Smooth muscle cell (in vitro differentiated cells): ENCODE results near the gene RASGRP3. TPM values are rescaled to one million over a fixed set of nuclear protein-coding genes. Genes with fewer than 3 reads are reported as not detected.

Source experiments
- DNase-seq: peaks from one replicate; lab custom pipeline; 2025; ENCODE audit not compliant: unreplicated experiment; lab: John Stamatoyannopoulos, UW
- H2AFZ ChIP-seq: fragments of 200-600 bp; sonication (generic); 2 replicates; pipeline ENCODE4 v1.6.0; 2016; ENCODE audit warnings: antibody characterized with exemption, low read depth, mild to moderate bottlenecking
- H3F3A ChIP-seq: fragments of 200-600 bp; sonication (generic); 2 replicates; pipeline ENCODE4 v1.6.0; 2017; ENCODE audit warnings: antibody characterized with exemption, low read depth
- H3K27ac ChIP-seq: fragments of 200-600 bp; sonication (generic); 2 replicates; pipeline ENCODE4 v1.5.1; 2016; ENCODE audit warnings: low read depth, mild to moderate bottlenecking
- H3K27me3 ChIP-seq: fragments of 200-600 bp; sonication (generic); 2 replicates; pipeline ENCODE4 v1.6.1; 2016; ENCODE audit warnings: low read depth, mild to moderate bottlenecking
- H3K36me3 ChIP-seq: fragments of 200-600 bp; sonication (generic); 2 replicates; pipeline ENCODE4 v1.5.1; 2016; ENCODE audit warnings: low read depth
- H3K4me1 ChIP-seq: fragments of 200-600 bp; sonication (generic); 2 replicates; pipeline ENCODE4 v1.5.1; 2016; ENCODE audit warnings: low read depth
- H3K4me2 ChIP-seq: fragments of 200-600 bp; sonication (generic); 2 replicates; pipeline ENCODE4 v1.6.0; 2016; ENCODE audit warnings: mild to moderate bottlenecking
- H3K4me3 ChIP-seq: fragments of 200-600 bp; sonication (generic); 2 replicates; pipeline ENCODE4 v1.5.1; 2016; ENCODE audit warnings: mild to moderate bottlenecking
- H3K79me2 ChIP-seq: fragments of 200-600 bp; sonication (generic); 2 replicates; pipeline ENCODE4 v1.6.0; 2016; ENCODE audit warnings: low read depth, mild to moderate bottlenecking
- H3K9ac ChIP-seq: fragments of 200-600 bp; sonication (generic); 2 replicates; pipeline ENCODE4 v1.6.0; 2016; ENCODE audit warnings: low read depth
- H3K9me3 ChIP-seq: fragments of 200-600 bp; sonication (generic); replicated peaks from 2 replicates; pipeline ENCODE4 v1.5.1; 2016; ENCODE audit warnings: low read depth
- H4K20me1 ChIP-seq: fragments of 200-600 bp; sonication (generic); 2 replicates; pipeline ENCODE4 v1.6.0; 2016; ENCODE audit warnings: low read depth
- WGBS: methylation state at CpG from one replicate; pipeline ENCODE4 v1.1.7; 2016; ENCODE audit warnings: low lambda C conversion rate; 5-methylcytosine and 5-hydroxymethylcytosine counted together
- polyA plus RNA-seq: library from polyadenylated mRNA; unstranded; fragments of >200 nt; fragmentation: Nextera tagmentation; extraction: Ambion mirVana; gene quantifications from 2 replicates; pipeline ENCODE4 v1.2.1, GENCODE V29; 2016
- total RNA-seq: library from RNA; depleted of rRNA; stranded (reverse); fragments of >200 nt; gene quantifications from 2 replicates; pipeline ENCODE4 v1.2.3, GENCODE V29; 2014
- TF ChIP-seq, protein P1 (sequence below): fragments of 200-600 bp; sonication (generic); IDR thresholded peaks from 2 replicates; pipeline ENCODE4 v1.5.1; 2017; ENCODE audit warnings: borderline replicate concordance, mild to moderate bottlenecking, antibody characterized with exemption; ENCODE audit not compliant: insufficient read depth, poor library complexity, severe bottlenecking

RASGRP3 gene
- total and polyA plus RNA-seq, 2 experiments from 2014 or later = 0.10 to 0.31 TPM

DNA sequence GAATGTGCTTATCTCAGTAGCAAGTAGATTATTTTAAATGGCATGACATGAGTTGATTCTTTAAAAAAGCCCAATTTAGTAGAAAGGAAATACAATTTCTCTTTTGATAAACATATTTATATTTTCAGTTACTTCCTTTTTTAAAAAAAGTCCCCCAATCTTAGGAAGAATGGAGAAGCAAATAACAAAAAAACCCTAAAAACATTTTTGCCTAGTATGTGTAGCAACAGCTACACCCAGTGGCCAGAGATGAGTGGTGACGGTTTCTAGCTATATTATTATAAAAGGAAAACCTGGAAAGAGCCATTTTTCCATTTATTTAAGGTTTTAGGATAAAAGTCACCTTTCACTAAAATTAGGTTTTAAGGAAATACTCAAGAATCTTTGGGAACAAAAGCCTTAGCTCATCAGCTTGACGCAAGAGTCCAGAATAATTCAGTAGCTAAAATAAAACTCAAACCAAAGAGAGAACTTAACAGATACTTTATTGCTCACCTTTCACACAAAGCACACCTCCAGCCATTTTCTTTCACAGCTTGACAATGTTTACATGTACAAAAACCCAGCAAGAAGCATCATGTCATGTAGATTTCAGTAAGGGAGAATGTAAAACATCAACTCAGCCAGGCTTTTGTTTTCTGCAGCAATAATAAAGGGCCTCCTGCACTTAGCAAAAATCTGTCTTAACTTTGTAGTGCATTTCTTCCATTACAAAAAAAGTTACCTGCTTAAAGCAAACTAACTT is 106.9 kb downstream of the RASGRP3 start:
- no peaks in the 10 kb centered on the region for H3K9me3 ChIP-seq
- no peak overlapping the region for H3K4me3 ChIP-seq
- 7% methylated on average over 2 of the region's 2 CpGs for WGBS
- no peaks in the 10 kb centered on the region for H3K4me1 ChIP-seq
- TF ChIP-seq, protein P1, sequence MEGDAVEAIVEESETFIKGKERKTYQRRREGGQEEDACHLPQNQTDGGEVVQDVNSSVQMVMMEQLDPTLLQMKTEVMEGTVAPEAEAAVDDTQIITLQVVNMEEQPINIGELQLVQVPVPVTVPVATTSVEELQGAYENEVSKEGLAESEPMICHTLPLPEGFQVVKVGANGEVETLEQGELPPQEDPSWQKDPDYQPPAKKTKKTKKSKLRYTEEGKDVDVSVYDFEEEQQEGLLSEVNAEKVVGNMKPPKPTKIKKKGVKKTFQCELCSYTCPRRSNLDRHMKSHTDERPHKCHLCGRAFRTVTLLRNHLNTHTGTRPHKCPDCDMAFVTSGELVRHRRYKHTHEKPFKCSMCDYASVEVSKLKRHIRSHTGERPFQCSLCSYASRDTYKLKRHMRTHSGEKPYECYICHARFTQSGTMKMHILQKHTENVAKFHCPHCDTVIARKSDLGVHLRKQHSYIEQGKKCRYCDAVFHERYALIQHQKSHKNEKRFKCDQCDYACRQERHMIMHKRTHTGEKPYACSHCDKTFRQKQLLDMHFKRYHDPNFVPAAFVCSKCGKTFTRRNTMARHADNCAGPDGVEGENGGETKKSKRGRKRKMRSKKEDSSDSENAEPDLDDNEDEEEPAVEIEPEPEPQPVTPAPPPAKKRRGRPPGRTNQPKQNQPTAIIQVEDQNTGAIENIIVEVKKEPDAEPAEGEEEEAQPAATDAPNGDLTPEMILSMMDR = peak; percentile 91
- peaks cover 20% of the 10 kb centered on the region for H4K20me1 ChIP-seq
- no peak overlapping the region for H3K4me2 ChIP-seq
- DNase-seq = no peak
- no peak overlapping the region for H2AFZ ChIP-seq
- no peak overlapping the region for H3K9ac ChIP-seq
- no peak overlapping the region for H3K27ac ChIP-seq
- no peaks in the 10 kb centered on the region for H3K79me2 ChIP-seq
- H3F3A ChIP-seq = peaks cover 4% of the 10 kb centered on the region
- no peaks in the 10 kb centered on the region for H3K27me3 ChIP-seq
- peaks cover 37% of the 10 kb centered on the region for H3K36me3 ChIP-seq

DNA sequence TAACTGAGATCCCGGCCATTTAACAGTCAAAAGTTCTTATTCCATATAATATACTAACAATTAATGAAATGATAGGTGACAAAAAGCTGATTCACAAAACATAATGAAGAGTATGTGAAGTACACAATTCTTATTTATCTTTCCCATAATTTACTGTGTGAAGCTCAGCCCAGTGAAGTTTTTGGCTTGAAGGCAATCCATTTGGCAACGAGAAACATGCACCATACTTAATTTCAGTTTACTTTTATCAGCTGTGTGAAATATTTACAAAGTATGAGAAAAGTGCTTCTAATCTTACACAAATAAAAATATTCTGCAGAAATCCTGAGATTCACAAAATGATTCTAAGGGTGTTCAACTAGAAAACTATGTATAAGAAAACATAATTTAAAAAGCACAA is 110.3 kb downstream of the RASGRP3 start:
- Histone ChIP-seq H3F3A (peaks cover 4% of the 10 kb centered on the region), H3K36me3 (peaks cover 54% of the 10 kb centered on the region), H4K20me1 (peaks cover 40% of the 10 kb centered on the region), H3K9me3 (no peaks in the 10 kb centered on the region), H3K4me1 (no peaks in the 10 kb centered on the region), H3K9ac (no peak overlapping the region), H3K27ac (no peak overlapping the region), H3K27me3 (no peaks in the 10 kb centered on the region), H3K4me3 (no peak overlapping the region), H3K4me2 (no peak overlapping the region), H3K79me2 (peaks cover 9% of the 10 kb centered on the region), H2AFZ (no peak overlapping the region)
- DNase-seq = no peak
- WGBS = 91% methylated on average over 2 of the region's 2 CpGs
- TF ChIP-seq, protein P1 = no peak

DNA sequence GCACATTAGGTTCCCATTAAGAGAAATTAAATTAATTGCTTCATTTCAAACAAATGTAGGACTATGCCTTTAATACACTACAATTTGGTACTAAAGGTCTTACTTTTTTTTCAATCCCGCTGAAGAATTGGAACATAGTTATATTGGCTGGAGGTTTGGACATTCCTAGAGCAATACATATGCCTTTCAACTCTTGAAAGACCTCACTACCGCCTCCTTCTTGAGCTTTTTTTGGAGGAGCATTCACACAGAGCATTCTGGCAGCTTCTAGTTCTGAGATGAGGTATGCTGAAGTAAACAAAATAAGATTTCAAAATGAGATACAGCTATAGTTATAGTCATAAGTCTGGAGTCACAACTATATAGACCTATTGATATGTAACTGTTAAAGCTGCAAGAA is 111.8 kb downstream of the RASGRP3 start:
- Histone ChIP-seq H3K27ac (no peak overlapping the region), H3K9ac (no peak overlapping the region), H3K9me3 (no peaks in the 10 kb centered on the region), H3K79me2 (peaks cover 21% of the 10 kb centered on the region), H2AFZ (no peak overlapping the region), H3K4me2 (no peak overlapping the region), H3K36me3 (peaks cover 52% of the 10 kb centered on the region), H4K20me1 (peaks cover 52% of the 10 kb centered on the region), H3F3A (peaks cover 4% of the 10 kb centered on the region), H3K4me3 (no peak overlapping the region), H3K4me1 (no peaks in the 10 kb centered on the region), H3K27me3 (no peaks in the 10 kb centered on the region)
- WGBS = 94% methylated on average over 2 of the region's 2 CpGs
- TF ChIP-seq, protein P1 = no peak
- no peak for DNase-seq

DNA sequence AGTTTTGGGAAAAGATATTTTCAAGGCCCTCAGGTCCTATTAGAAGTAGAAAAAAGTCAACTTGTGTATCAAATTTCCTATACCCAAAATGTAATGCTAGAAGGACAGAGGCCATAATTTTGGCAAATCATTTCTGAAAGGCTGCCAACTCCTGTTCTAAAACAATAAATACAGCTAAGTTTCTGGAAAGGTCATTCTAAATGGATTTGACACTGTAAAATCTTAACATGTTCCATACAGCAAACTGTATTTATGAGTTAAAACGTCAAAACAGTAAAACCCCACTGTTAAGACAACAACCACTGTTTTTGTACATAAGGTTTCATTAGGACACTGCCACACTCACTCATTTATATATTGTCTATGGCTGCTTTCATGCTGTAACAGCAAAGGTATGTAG is 113.0 kb downstream of the RASGRP3 start:
- no peaks in the 10 kb centered on the region for H3K4me1 ChIP-seq
- no peak overlapping the region for H3K4me2 ChIP-seq
- no peak overlapping the region for H3K9ac ChIP-seq
- no peaks in the 10 kb centered on the region for H3K9me3 ChIP-seq
- DNase-seq = no peak
- TF ChIP-seq, protein P1 = no peak
- no peaks in the 10 kb centered on the region for H3K27me3 ChIP-seq
- H3K36me3 ChIP-seq = peaks cover 52% of the 10 kb centered on the region
- H2AFZ ChIP-seq = no peak overlapping the region
- H3K79me2 ChIP-seq = peaks cover 31% of the 10 kb centered on the region
- WGBS = 79% methylated on average over 1 of the region's 1 CpG
- no peak overlapping the region for H3K4me3 ChIP-seq
- no peak overlapping the region for H3K27ac ChIP-seq
- H4K20me1 ChIP-seq = peaks cover 62% of the 10 kb centered on the region
- peaks cover 4% of the 10 kb centered on the region for H3F3A ChIP-seq
